Subcutaneous abdominal adipose tissue (tissue), 5 donors: ENCODE data around the gene CPXM2.

Source experiments
- H3K27ac ChIP-seq: one replicate; pipeline ENCODE4 v1.7.0; 2013; ENCODE audit warnings: low read depth, mild to moderate bottlenecking, inconsistent platforms, low read length, moderate library complexity
- H3K27me3 ChIP-seq, 5 donors: one replicate each; pipeline ENCODE4 v1.7.0; 2013; ENCODE audit warnings: low read length in 5 of 5, inconsistent platforms in 1 of 5; ENCODE audit not compliant: control insufficient read depth in 5 of 5, insufficient read depth in 4 of 5
- H3K36me3 ChIP-seq, 5 donors: one replicate each; pipeline ENCODE4 v1.7.0; 2013; ENCODE audit warnings: low read length in 5 of 5; ENCODE audit not compliant: control insufficient read depth in 5 of 5, insufficient read depth in 5 of 5
- H3K4me1 ChIP-seq, 5 donors: one replicate each; pipeline ENCODE4 v1.7.0; 2013; ENCODE audit warnings: low read length in 5 of 5, mild to moderate bottlenecking in 3 of 5, moderate library complexity in 1 of 5; ENCODE audit not compliant: control insufficient read depth in 5 of 5, insufficient read depth in 5 of 5
- H3K4me3 ChIP-seq, 5 donors: one replicate each; pipeline ENCODE4 v1.7.0; 2013; ENCODE audit warnings: low read length in 5 of 5, low read depth in 1 of 5
- H3K9ac ChIP-seq, 5 donors: one replicate each; pipeline ENCODE4 v1.7.0; 2013; ENCODE audit warnings: low read length in 5 of 5, mild to moderate bottlenecking in 4 of 5, moderate library complexity in 3 of 5
- H3K9me3 ChIP-seq, 5 donors: one replicate each; pipeline ENCODE4 v1.7.0; 2013; ENCODE audit warnings: low read length in 5 of 5; ENCODE audit not compliant: control insufficient read depth in 5 of 5
- donor health status: healthy.
- donor health status: healthy.
- donor health status: healthy.
- donor health status: healthy.
- donor health status: healthy.

CPXM2 gene

GRCh38 chr10:123720536-123720935 lies 171.1 kb downstream of the CPXM2 start:
- no peak overlapping the region for H3K9ac ChIP-seq
- no peaks in the 10 kb centered on the region for H3K4me1 ChIP-seq
- H3K36me3 ChIP-seq: no peaks in the 10 kb centered on the region
- H3K27ac ChIP-seq: no peak overlapping the region
- H3K4me3 ChIP-seq: no peak overlapping the region
- H3K27me3 ChIP-seq: peaks cover 0 to 4% (median 0%) of the 10 kb centered on the region in 5 donors
- H3K9me3 ChIP-seq: peaks cover 0 to 16% (median 14%) of the 10 kb centered on the region in 5 donors

DNA sequence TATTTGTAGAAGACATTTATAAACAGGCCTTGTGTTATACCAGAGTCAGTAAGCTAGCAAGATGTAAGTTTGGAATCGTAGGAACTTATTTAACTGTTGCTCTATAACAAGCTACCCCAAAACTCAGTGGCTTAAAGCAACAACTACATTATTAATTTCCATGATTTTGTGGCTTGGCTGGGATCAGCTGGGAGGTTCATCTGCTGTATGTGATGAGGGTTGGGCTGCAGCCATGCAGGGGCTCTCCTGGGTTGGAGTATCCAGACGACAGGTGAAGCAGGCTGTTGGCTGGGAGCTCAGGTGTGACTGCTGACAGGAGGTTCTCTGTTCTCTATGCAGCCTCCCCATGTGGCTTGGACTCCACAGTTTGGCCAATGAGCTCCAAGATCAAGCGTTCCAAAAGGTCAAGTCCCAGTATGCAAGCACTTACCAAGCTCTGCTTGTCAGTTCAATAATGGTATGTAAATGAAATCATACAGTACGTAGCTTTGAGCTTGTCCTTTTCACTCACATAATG lies 173.0 kb downstream of the CPXM2 start:
- no peaks in the 10 kb centered on the region for H3K4me1 ChIP-seq

DNA sequence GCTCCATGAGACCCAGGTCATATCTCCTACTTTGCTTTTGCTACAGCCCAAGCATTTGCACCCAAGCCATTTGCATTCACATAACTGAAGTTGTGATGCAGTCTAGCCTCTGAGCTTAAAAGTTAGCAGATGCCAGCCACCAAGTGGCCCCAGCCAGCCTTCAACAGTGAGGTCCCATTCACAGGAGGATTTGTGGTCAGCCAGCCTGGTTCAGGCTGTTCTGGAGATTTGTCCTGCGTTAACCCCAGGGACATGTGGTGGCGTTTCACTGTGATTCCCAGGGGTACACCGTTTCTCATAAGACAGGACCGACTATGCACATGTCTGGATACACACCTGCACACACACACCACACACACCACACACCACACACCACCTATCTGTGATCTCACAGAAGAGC lies 174.3 kb downstream of the CPXM2 start:
- no peaks in the 10 kb centered on the region for H3K4me1 ChIP-seq
- no peak overlapping the region for H3K27ac ChIP-seq
- peaks cover 2 to 16% (median 14%) of the 10 kb centered on the region in 5 donors for H3K9me3 ChIP-seq
- H3K27me3 ChIP-seq: peaks cover 0 to 5% (median 0%) of the 10 kb centered on the region in 5 donors
- H3K9ac ChIP-seq: no peak overlapping the region
- H3K36me3 ChIP-seq: no peaks in the 10 kb centered on the region
- H3K4me3 ChIP-seq: no peak overlapping the region

More for the DNA sequence above, 173.0 kb downstream of the CPXM2 start:
- no peaks in the 10 kb centered on the region for H3K36me3 ChIP-seq
- peaks cover 0 to 5% (median 0%) of the 10 kb centered on the region in 5 donors for H3K27me3 ChIP-seq
- H3K9ac ChIP-seq: no peak overlapping the region
- no peak overlapping the region for H3K4me3 ChIP-seq
- peaks cover 2 to 16% (median 14%) of the 10 kb centered on the region in 5 donors for H3K9me3 ChIP-seq
- no peak overlapping the region for H3K27ac ChIP-seq

GRCh38 chr10:123715546-123715945 lies 176.1 kb downstream of the CPXM2 start:
- peaks cover 0 to 5% (median 0%) of the 10 kb centered on the region in 5 donors for H3K27me3 ChIP-seq
- H3K36me3 ChIP-seq: no peaks in the 10 kb centered on the region
- no peak overlapping the region for H3K9ac ChIP-seq
- no peak overlapping the region for H3K27ac ChIP-seq
- H3K9me3 ChIP-seq: peaks cover 2 to 15% (median 10%) of the 10 kb centered on the region in 5 donors
- H3K4me1 ChIP-seq: no peaks in the 10 kb centered on the region
- no peak overlapping the region for H3K4me3 ChIP-seq

DNA sequence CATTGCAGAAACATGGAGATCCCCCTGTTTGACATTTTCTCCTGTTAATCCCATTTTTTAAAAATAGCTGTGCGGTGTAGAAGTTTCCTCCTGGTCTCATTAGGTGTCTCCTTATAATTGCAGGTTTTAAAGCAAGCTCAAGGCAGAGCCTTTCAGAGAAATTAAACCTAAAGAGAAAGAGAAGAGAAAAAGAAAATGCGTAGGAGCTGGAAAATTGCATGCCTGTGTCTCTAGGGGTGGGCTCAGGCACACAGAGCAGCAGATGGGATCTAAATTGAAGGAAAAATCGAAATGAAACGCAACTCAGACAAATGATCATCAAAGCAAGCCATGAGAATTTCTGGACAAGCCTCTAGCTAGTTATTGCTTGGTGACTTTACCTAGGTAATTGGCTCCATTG lies 185.4 kb downstream of the CPXM2 start:
- no peak overlapping the region for H3K4me3 ChIP-seq
- no peaks in the 10 kb centered on the region for H3K9me3 ChIP-seq
- no peaks in the 10 kb centered on the region for H3K36me3 ChIP-seq
- peaks cover 0 to 9% (median 0%) of the 10 kb centered on the region in 5 donors for H3K27me3 ChIP-seq
- H3K4me1 ChIP-seq: no peaks in the 10 kb centered on the region
- no peak overlapping the region for H3K9ac ChIP-seq
- no peak overlapping the region for H3K27ac ChIP-seq

DNA sequence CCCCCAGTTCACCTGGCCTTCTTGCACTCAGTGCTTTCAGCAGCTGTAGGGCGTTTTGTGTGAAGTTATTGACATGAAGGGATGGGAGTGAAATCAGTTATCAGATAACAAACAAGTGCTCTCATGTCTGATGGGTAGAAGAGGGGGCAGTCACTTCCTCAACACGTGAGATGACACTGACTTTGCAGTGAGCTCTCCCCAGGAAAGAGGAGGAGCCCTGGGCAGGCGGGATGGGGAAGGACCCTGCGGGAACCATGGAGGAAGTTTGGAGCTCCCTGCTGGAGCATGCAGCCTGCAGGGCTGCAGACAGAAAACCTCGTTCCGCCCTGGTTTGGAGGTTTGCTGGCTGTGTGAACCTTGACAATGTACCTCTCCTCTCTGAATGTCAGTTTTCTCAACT lies 186.8 kb downstream of the CPXM2 start:
- no peak overlapping the region for H3K9ac ChIP-seq
- H3K4me1 ChIP-seq: no peaks in the 10 kb centered on the region
- peaks cover 0 to 9% (median 0%) of the 10 kb centered on the region in 5 donors for H3K27me3 ChIP-seq
- H3K27ac ChIP-seq: no peak overlapping the region
- H3K4me3 ChIP-seq: no peak overlapping the region
- H3K36me3 ChIP-seq: no peaks in the 10 kb centered on the region
- H3K9me3 ChIP-seq: no peaks in the 10 kb centered on the region

- Histone ChIP-seq H3K36me3 (no peaks in the 10 kb centered on the region), H3K9ac (no peak overlapping the region), H3K4me3 (no peak overlapping the region), H3K27ac (no peak overlapping the region), H3K9me3 (no peaks in the 10 kb centered on the region), H3K4me1 (no peaks in the 10 kb centered on the region), H3K27me3 (peaks cover 0 to 9% (median 0%) of the 10 kb centered on the region in 5 donors)
Measured at GRCh38 chr10:123704076-123704475, 187.5 kb downstream of the CPXM2 start.

GRCh38 chr10:123703195-123703790 lies 188.3 kb downstream of the CPXM2 start:
- Histone ChIP-seq H3K36me3 (no peaks in the 10 kb centered on the region), H3K4me3 (no peak overlapping the region), H3K27me3 (peaks cover 0 to 9% (median 0%) of the 10 kb centered on the region in 5 donors), H3K4me1 (no peaks in the 10 kb centered on the region), H3K9me3 (no peaks in the 10 kb centered on the region), H3K9ac (no peak overlapping the region), H3K27ac (no peak overlapping the region)
